NCI-H1694 treated with DMSO at 0.1 percent for 48 hours (cell line): Measurements from ENCODE around the gene CELSR1.

Experiments used
- DNase-seq: peaks from one replicate; lab custom pipeline; 2025; lab: John Stamatoyannopoulos, UW

The CELSR1 gene

DNA sequence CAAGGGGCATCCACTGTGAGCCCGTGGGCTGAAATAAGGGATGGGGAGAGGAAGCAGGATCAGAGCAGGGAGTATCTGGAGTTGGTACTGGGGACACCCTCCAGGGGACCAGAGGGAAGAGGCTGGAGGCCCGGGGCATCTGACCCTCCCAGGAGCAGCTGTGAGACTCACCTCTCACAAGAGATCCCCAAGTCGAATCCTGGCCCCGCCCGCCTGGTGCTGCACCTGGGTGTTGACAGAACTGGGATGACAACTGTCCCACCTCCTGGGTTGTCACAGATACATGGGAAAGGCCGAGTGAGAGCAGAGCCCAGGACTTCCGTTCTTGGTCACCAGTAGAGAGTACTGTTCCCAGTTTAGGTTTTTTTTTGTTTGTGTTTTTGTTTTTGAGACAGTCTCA lies 78.9 kb downstream of the CELSR1 start:
- DNase-seq, result no peak

DNA sequence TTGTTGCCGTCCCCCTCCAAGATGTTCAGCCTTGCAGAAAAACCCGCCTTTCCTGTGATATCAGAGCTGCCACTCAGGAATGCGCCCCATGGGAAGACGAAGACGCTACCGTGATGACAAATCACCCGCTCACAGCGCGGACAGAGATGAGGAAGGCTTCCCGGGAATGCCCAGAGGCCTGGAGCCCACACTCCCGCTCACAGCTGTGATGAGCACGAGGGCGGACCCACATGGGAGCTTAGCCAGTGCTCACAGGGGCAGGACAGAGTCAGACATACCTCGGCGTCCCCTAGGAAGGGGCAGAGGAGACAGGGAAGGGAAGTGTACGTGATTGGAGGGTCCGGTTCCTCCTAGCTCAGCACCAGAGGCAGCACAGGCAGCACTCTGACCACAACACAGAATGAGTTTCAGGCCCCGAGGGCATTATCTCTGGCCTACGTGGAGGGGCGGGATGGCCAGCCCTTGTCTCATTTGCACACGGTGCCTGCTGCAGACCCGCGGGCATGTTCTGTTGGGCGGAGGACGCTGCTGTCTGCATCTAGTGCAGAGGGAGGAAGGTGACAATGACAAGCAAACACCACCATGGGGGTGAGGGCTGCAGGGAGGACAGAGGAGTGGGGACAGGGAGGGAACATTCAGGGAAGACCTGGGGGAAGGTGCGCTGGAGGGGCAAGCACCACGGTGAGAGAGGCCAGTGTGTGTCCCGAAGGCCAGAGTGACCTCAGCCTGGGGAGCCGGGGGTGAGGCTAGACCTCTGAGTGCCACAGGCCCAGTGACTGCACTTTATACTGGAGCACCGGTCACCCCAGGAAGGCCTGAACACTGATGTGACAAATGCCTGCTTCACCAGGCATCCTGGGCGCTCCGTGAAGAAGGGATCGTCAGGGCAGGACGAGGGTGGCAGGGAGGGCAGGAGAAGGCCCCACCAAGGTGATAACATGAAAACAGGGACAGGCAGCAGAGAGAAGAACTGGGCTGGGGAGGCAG lies 79.6 kb downstream of the CELSR1 start:
- no peak for DNase-seq

GRCh38 chr22:46456818-46457163 lies 80.6 kb downstream of the CELSR1 start:
- DNase-seq, result no peak

DNA sequence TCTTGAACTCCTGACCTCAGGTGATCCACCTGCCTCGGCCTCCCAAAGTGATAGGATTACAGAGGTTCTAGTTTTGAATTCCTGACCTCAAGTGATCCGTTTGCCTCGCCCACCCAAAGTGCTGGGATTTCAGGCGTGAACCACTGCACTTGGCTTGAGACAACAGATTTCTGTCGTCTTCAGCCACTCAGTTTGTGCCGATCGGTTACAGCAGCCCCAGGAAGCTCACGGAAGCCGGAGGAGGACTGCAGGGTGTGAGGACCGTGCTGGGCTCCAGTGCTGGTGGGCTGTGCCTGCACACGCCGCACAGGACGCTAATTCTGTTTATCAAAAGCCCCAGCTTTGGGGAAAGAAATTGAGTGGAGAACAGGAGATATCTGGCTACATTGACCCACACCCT lies 82.0 kb downstream of the CELSR1 start:
- DNase-seq, result no peak

- DNase-seq, result no peak
These were observed 82.7 kb downstream of the CELSR1 start for GRCh38 chr22:46454504-46455269.

DNA sequence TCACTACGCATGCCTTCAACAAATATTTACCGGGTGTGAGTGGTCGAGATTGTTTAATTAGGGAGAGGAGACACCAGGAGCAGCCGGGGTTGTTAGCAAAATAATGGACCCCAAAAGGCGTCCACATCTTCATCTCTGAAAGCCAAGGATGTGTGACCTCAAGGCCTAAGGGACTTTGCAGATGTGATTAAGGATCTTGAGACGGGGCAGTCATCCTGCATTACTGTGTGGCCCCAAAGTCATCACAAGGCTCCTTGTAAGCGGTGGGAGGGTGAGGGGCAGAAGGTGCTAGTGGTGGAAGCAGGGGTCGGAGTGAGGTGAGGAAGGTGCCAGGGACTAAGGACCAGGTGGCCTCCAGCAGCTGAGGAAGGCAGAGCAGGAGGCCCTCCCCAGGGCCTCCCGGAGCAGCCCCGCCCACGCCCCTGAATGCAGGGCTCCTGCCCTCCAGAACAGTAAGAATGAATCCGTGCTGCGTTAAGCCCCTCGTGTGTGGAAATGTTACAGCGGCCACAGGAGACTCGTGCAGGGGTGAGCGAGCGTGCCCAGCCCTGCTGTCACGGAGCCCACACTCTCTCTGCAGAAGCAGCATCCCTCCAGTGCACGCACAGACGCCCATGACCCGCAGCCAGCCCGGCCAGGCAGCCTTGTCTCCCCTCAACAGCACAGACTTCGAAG lies 83.5 kb downstream of the CELSR1 start:
- no peak for DNase-seq

DNA sequence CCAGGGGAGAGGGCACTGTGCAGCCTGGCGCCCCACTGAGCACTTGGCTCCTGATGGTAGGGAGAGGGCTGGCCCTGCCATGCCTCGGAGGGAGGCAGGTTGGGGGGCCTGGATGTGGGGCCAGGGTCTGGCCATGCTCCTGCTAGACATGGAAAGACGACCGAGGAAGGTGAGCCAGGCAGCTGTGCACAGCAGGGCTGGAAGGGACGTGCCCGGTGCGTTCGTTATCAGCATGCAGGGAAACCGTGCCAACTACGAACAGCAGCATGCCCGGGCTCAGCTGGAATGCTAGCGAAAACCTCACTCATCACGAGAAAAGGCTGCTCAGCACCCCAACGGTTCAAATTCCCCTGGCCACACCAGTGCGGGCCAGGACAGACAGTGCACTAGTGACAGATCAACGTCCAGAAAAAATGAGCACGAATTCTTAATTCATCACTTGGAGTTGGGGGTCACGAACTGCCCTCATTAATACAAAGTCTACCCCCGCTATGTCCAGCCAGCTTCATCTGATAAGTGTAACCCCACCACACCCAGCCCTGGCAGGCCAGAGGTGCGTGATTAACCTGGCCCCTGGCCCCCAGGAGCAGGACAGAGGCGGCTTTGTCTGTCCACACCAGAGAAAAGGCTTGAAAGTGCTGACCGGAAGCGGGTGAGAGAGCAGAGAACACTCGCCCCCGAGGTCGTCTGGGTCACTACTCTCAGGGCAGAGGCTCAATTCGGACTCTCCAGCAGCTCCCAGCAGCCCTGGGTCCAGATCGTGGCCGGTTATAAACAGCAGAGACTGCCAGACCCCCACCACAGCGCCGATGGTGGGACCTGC lies 84.2 kb downstream of the CELSR1 start:
- DNase-seq, result peak; percentile 6

DNA sequence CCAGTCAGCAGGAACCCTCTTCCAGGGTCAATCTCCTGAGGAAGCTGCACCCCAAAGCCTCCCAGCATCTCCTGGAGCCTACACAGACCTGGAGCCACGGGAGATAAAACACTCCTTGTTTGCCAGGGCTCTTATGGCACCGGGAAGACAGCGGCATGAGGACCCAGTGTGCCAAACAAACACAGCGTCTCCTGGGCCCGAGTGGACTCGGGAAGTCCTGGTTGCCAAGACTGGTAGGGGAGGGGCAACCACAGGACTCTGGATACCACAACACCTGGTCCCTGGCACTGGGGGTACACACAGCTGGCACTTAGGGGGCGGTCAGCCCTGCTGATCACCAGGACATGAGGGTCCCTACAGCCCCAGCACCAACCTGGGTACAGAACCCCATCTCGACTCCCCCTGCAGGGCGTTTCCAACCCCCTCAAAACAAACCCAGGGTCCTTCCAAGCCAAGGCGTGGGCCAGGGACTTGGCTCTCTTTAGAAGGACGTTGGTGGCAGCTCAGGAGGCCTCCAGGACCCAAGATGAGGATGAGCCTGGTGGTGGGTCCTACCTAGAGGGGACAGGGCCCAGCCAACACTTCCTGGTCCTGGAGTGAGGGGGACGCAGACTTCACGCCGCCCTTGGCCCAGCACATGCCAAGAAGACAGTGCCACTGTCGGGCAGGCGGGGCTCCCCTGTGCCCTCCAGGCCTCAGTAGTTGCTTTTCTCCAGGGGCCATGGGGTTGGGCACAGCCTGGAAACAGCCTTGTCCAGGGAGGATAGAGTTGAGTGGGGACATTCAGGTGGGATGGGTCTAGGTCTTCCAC lies 85.0 kb downstream of the CELSR1 start:
- no peak for DNase-seq

DNA sequence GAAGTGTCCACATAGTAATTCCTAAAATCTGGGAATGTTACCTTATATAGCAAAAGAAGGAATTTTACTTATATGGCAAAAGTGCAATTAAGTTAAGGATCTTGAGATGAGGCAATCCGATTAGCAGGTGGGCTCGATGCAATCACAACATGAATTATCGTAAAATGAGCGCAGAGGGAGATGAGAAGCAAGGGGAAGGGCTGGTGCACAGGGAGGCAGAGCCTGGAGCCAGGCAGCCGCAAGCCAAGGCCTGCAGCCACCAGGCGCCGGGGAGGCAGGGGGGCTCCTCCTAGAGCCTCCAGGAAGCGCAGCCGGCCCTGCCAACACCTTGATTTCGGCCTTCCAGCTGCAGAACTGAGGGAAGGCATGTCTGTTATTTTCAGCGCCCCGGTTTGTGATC lies 85.7 kb downstream of the CELSR1 start:
- DNase-seq, result no peak

- no peak for DNase-seq
These were observed 86.4 kb downstream of the CELSR1 start for GRCh38 chr22:46450931-46451561.

- no peak for DNase-seq
These were observed 87.3 kb downstream of the CELSR1 start for GRCh38 chr22:46449974-46450745.

DNA sequence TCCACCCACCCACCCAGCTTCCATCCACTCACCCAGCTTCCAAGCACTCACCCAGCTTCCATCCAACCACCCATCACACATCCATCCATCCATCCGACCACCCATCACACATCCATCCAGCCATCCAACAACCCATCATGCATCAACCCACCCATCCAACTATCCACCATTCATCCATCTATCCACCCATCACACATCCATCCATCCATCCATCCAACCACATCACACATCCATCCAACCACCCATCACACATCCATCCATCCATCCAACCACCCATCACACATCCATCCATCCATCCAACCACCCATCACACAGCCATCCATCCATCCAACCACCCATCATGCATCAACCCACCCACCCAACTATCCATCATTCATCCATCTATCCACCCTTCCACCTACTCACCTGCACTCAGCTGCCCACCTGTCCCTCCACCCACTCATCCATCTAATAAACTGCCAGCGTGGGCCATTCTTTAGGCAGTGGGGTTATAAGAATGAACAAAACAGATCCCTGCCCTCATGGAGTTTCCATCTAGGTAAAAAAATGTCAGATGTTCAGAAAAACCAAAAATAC lies 88.2 kb downstream of the CELSR1 start:
- no peak for DNase-seq

DNA sequence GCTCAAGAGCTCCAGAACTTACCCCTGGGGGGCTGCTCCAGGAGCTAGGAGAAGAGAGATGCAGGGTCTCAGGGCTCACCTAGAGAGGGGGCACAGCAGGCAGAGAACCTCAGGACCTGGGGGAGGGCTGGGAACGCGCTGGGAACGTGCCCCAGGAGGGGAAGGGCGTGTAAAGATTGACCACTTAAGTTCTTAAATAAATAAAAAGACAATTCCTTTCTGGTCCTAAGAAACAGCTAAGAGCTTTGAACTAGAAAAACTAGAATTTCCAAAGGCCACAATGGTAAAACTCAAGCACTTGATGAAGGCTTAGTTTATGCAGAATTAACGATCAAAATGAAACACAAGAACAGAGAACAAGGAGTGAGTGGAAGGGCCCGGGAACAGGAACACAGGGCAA lies 89.1 kb downstream of the CELSR1 start:
- no peak for DNase-seq

GRCh38 chr22:46447906-46448305 lies 89.5 kb downstream of the CELSR1 start:
- DNase-seq, result no peak

DNA sequence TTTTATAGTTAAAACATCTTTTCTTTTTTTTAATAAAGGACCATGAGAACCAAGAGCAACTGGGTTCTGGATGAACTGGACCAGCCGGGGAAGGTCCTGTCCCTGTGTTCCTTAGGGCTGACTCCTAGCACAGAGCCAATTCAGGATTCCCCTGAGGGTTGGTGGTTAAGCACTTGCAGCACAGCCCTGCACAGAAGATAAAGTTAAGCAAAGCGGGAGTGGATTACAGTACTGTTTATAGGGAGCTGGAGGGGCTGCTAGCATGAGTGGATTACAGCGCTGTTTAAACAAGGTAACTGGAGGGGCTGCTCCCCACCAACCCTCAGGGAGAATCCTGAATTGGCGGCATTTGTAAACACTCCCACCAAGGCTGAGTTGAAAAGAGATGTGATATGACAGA lies 90.6 kb downstream of the CELSR1 start:
- DNase-seq, result peak; percentile 15

- no peak for DNase-seq
These were observed 91.5 kb downstream of the CELSR1 start for GRCh38 chr22:46445771-46446420.

GRCh38 chr22:46444390-46444854 lies 93.0 kb downstream of the CELSR1 start:
- DNase-seq, result no peak

GRCh38 chr22:46443850-46444389 lies 93.5 kb downstream of the CELSR1 start:
- DNase-seq, result no peak
